ENCODE measurements around the gene ANK2.

Gene ANK2

GRCh38 chr4:113186913-113187312 lies 137.5 kb downstream of the ANK2 start:
- DNase-seq (ENCODE audit: low read depth, low spot score): no peak
- Histone ChIP-seq H3K36me3 (ENCODE audit: control insufficient read depth, insufficient read depth, low read length) (no peaks in the 10 kb centered on the region), H3K4me1 (ENCODE audit: control insufficient read depth, insufficient read depth, low read length) (no peaks in the 10 kb centered on the region), H3K27me3 (ENCODE audit: control insufficient read depth, insufficient read depth, low read length) (no peaks in the 10 kb centered on the region), H3K27ac (ENCODE audit: low read length) (no peak overlapping the region), H3K4me3 (ENCODE audit: low read length) (no peak overlapping the region), H3K9me3 (ENCODE audit: control insufficient read depth, insufficient read depth, low read length) (no peaks in the 10 kb centered on the region)

GRCh38 chr4:113187358-113187757 lies 137.9 kb downstream of the ANK2 start:
- no CpG with 5 or more reads among the region's 3 CpGs for WGBS (ENCODE audit: insufficient coverage, insufficient read length)

GRCh38 chr4:113189546-113189945 lies 140.1 kb downstream of the ANK2 start:
- Histone ChIP-seq H3K27ac (ENCODE audit: low read length) (no peak overlapping the region), H3K4me3 (ENCODE audit: low read length) (no peak overlapping the region), H3K4me1 (ENCODE audit: control insufficient read depth, insufficient read depth, low read length) (no peaks in the 10 kb centered on the region), H3K9me3 (ENCODE audit: control insufficient read depth, insufficient read depth, low read length) (no peaks in the 10 kb centered on the region), H3K27me3 (ENCODE audit: control insufficient read depth, insufficient read depth, low read length) (no peaks in the 10 kb centered on the region), H3K36me3 (ENCODE audit: control insufficient read depth, insufficient read depth, low read length) (no peaks in the 10 kb centered on the region)
- no CpG with 5 or more reads among the region's 4 CpGs for WGBS (ENCODE audit: insufficient coverage, insufficient read length)
- no peak for DNase-seq (ENCODE audit: low read depth, low spot score)

More at GRCh38 chr4:113187358-113187757, 137.9 kb downstream of the ANK2 start:
- Histone ChIP-seq H3K27ac (ENCODE audit: low read length) (no peak overlapping the region), H3K4me1 (ENCODE audit: control insufficient read depth, insufficient read depth, low read length) (no peaks in the 10 kb centered on the region), H3K9me3 (ENCODE audit: control insufficient read depth, insufficient read depth, low read length) (no peaks in the 10 kb centered on the region), H3K27me3 (ENCODE audit: control insufficient read depth, insufficient read depth, low read length) (no peaks in the 10 kb centered on the region), H3K36me3 (ENCODE audit: control insufficient read depth, insufficient read depth, low read length) (no peaks in the 10 kb centered on the region), H3K4me3 (ENCODE audit: low read length) (no peak overlapping the region)
- DNase-seq (ENCODE audit: low read depth, low spot score): no peak

GRCh38 chr4:113209153-113209552 lies 159.7 kb downstream of the ANK2 start:
- no peak for DNase-seq (ENCODE audit: low read depth, low spot score)
- H3K4me1 ChIP-seq (ENCODE audit: control insufficient read depth, insufficient read depth, low read length): no peaks in the 10 kb centered on the region; the same call in 1 of the 2 replicates
- no CpG with 5 or more reads among the region's 4 CpGs for WGBS (ENCODE audit: insufficient coverage, insufficient read length)
- H3K36me3 ChIP-seq (ENCODE audit: control insufficient read depth, insufficient read depth, low read length): no peaks in the 10 kb centered on the region
- H3K4me3 ChIP-seq (ENCODE audit: low read length): no peak overlapping the region
- H3K27me3 ChIP-seq (ENCODE audit: control insufficient read depth, insufficient read depth, low read length): no peaks in the 10 kb centered on the region
- no peaks in the 10 kb centered on the region for H3K9me3 ChIP-seq (ENCODE audit: control insufficient read depth, insufficient read depth, low read length)
- no peak overlapping the region for H3K27ac ChIP-seq (ENCODE audit: low read length)

- DNase-seq (ENCODE audit: low read depth, low spot score): no peak
- no CpG with 5 or more reads among the region's 3 CpGs for WGBS (ENCODE audit: insufficient coverage, insufficient read length)
- Histone ChIP-seq H3K27ac (ENCODE audit: low read length) (no peak overlapping the region), H3K4me3 (ENCODE audit: low read length) (no peak overlapping the region), H3K9me3 (ENCODE audit: control insufficient read depth, insufficient read depth, low read length) (no peaks in the 10 kb centered on the region), H3K27me3 (ENCODE audit: control insufficient read depth, insufficient read depth, low read length) (no peaks in the 10 kb centered on the region), H3K36me3 (ENCODE audit: control insufficient read depth, insufficient read depth, low read length) (no peaks in the 10 kb centered on the region), H3K4me1 (ENCODE audit: control insufficient read depth, insufficient read depth, low read length) (no peaks in the 10 kb centered on the region; the same call in 1 of the 2 replicates)
Observed at GRCh38 chr4:113209652-113210320, 160.3 kb downstream of the ANK2 start.

GRCh38 chr4:113212613-113213012 lies 163.2 kb downstream of the ANK2 start:
- H3K36me3 ChIP-seq (ENCODE audit: control insufficient read depth, insufficient read depth, low read length): no peaks in the 10 kb centered on the region
- no peaks in the 10 kb centered on the region; the same call in 1 of the 2 replicates for H3K4me1 ChIP-seq (ENCODE audit: control insufficient read depth, insufficient read depth, low read length)
- no peaks in the 10 kb centered on the region for H3K27me3 ChIP-seq (ENCODE audit: control insufficient read depth, insufficient read depth, low read length)
- H3K27ac ChIP-seq (ENCODE audit: low read length): no peak overlapping the region
- H3K9me3 ChIP-seq (ENCODE audit: control insufficient read depth, insufficient read depth, low read length): no peaks in the 10 kb centered on the region
- no CpG with 5 or more reads among the region's 1 CpG for WGBS (ENCODE audit: insufficient coverage, insufficient read length)
- H3K4me3 ChIP-seq (ENCODE audit: low read length): no peak overlapping the region
- DNase-seq (ENCODE audit: low read depth, low spot score): no peak

GRCh38 chr4:113221990-113222389 lies 172.5 kb downstream of the ANK2 start:
- Histone ChIP-seq H3K4me1 (ENCODE audit: control insufficient read depth, insufficient read depth, low read length) (no peaks in the 10 kb centered on the region), H3K36me3 (ENCODE audit: control insufficient read depth, insufficient read depth, low read length) (no peaks in the 10 kb centered on the region), H3K27me3 (ENCODE audit: control insufficient read depth, insufficient read depth, low read length) (no peaks in the 10 kb centered on the region), H3K9me3 (ENCODE audit: control insufficient read depth, insufficient read depth, low read length) (no peaks in the 10 kb centered on the region), H3K27ac (ENCODE audit: low read length) (no peak overlapping the region), H3K4me3 (ENCODE audit: low read length) (no peak overlapping the region)
- no CpG with 5 or more reads among the region's 2 CpGs for WGBS (ENCODE audit: insufficient coverage, insufficient read length)
- no peak for DNase-seq (ENCODE audit: low read depth, low spot score)

GRCh38 chr4:113222471-113222870 lies 173.0 kb downstream of the ANK2 start:
- H3K4me3 ChIP-seq (ENCODE audit: low read length): no peak overlapping the region
- no peaks in the 10 kb centered on the region for H3K9me3 ChIP-seq (ENCODE audit: control insufficient read depth, insufficient read depth, low read length)
- H3K27me3 ChIP-seq (ENCODE audit: control insufficient read depth, insufficient read depth, low read length): no peaks in the 10 kb centered on the region
- no peaks in the 10 kb centered on the region for H3K36me3 ChIP-seq (ENCODE audit: control insufficient read depth, insufficient read depth, low read length)
- H3K4me1 ChIP-seq (ENCODE audit: control insufficient read depth, insufficient read depth, low read length): no peaks in the 10 kb centered on the region
- no peak for DNase-seq (ENCODE audit: low read depth, low spot score)
- no CpG with 5 or more reads among the region's 2 CpGs for WGBS (ENCODE audit: insufficient coverage, insufficient read length)
- H3K27ac ChIP-seq (ENCODE audit: low read length): no peak overlapping the region

GRCh38 chr4:113223001-113223400 lies 173.5 kb downstream of the ANK2 start:
- H3K4me1 ChIP-seq (ENCODE audit: control insufficient read depth, insufficient read depth, low read length): no peaks in the 10 kb centered on the region
- DNase-seq (ENCODE audit: low read depth, low spot score): no peak
- H3K27ac ChIP-seq (ENCODE audit: low read length): no peak overlapping the region
- H3K4me3 ChIP-seq (ENCODE audit: low read length): no peak overlapping the region
- WGBS (ENCODE audit: insufficient coverage, insufficient read length): no CpG with 5 or more reads among the region's 2 CpGs
- H3K9me3 ChIP-seq (ENCODE audit: control insufficient read depth, insufficient read depth, low read length): no peaks in the 10 kb centered on the region
- H3K36me3 ChIP-seq (ENCODE audit: control insufficient read depth, insufficient read depth, low read length): no peaks in the 10 kb centered on the region
- no peaks in the 10 kb centered on the region for H3K27me3 ChIP-seq (ENCODE audit: control insufficient read depth, insufficient read depth, low read length)

GRCh38 chr4:113232194-113232593 lies 182.7 kb downstream of the ANK2 start:
- H3K4me3 ChIP-seq (ENCODE audit: low read length): no peak overlapping the region
- no peak for DNase-seq (ENCODE audit: low read depth, low spot score)
- no CpG with 5 or more reads among the region's 2 CpGs for WGBS (ENCODE audit: insufficient coverage, insufficient read length)
- no peaks in the 10 kb centered on the region for H3K27me3 ChIP-seq (ENCODE audit: control insufficient read depth, insufficient read depth, low read length)
- no peaks in the 10 kb centered on the region; the same call in 1 of the 2 replicates for H3K36me3 ChIP-seq (ENCODE audit: control insufficient read depth, insufficient read depth, low read length)
- H3K27ac ChIP-seq (ENCODE audit: low read length): no peak overlapping the region
- no peaks in the 10 kb centered on the region for H3K9me3 ChIP-seq (ENCODE audit: control insufficient read depth, insufficient read depth, low read length)
- H3K4me1 ChIP-seq (ENCODE audit: control insufficient read depth, insufficient read depth, low read length): no peaks in the 10 kb centered on the region

- Histone ChIP-seq H3K4me1 (ENCODE audit: control insufficient read depth, insufficient read depth, low read length) (no peaks in the 10 kb centered on the region), H3K9me3 (ENCODE audit: control insufficient read depth, insufficient read depth, low read length) (no peaks in the 10 kb centered on the region), H3K36me3 (ENCODE audit: control insufficient read depth, insufficient read depth, low read length) (no peaks in the 10 kb centered on the region), H3K27me3 (ENCODE audit: control insufficient read depth, insufficient read depth, low read length) (no peaks in the 10 kb centered on the region), H3K4me3 (ENCODE audit: low read length) (no peak overlapping the region), H3K27ac (ENCODE audit: low read length) (no peak overlapping the region)
- no CpG with 5 or more reads among the region's 5 CpGs for WGBS (ENCODE audit: insufficient coverage, insufficient read length)
- no peak for DNase-seq (ENCODE audit: low read depth, low spot score)
Observed at GRCh38 chr4:113236916-113237315, 187.5 kb downstream of the ANK2 start.

Data from iPS DF 6.9 (cell line).